Neuron (in vitro differentiated cells): ENCODE data around the gene ETFB.

Experiments
- H2AFZ ChIP-seq: one replicate; pipeline ENCODE4 v1.6.1; 2013; ENCODE audit warnings: low read depth, mild to moderate bottlenecking, inconsistent platforms, low read length, moderate library complexity
- H3K27me3 ChIP-seq: one replicate; pipeline ENCODE4 v1.6.1; 2013; ENCODE audit warnings: low read length; ENCODE audit not compliant: insufficient read depth
- H3K36me3 ChIP-seq: one replicate; pipeline ENCODE4 v1.6.1; 2013; ENCODE audit warnings: low read length; ENCODE audit not compliant: insufficient read depth
- H3K4me1 ChIP-seq: one replicate; pipeline ENCODE4 v1.6.1; 2013; ENCODE audit warnings: low read length; ENCODE audit not compliant: insufficient read depth
- H3K4me3 ChIP-seq: 2 replicates; pipeline ENCODE4 v1.5.1; 2013; ENCODE audit warnings: mild to moderate bottlenecking, low read length, moderate library complexity
- H3K9me3 ChIP-seq: one replicate; pipeline ENCODE4 v1.6.1; 2013; ENCODE audit warnings: low read length

The ETFB gene

GRCh38 chr19:51391073-51391611 lies 25.0 kb upstream of the ETFB start:
- Histone ChIP-seq H3K36me3 (no peaks in the 10 kb centered on the region), H2AFZ (no peak overlapping the region), H3K4me3 (no peak overlapping the region), H3K9me3 (no peaks in the 10 kb centered on the region), H3K4me1 (peaks cover 7% of the 10 kb centered on the region), H3K27me3 (no peaks in the 10 kb centered on the region)

- no peaks in the 10 kb centered on the region for H3K27me3 ChIP-seq
- no peak overlapping the region for H2AFZ ChIP-seq
These were observed 23.0 kb upstream of the ETFB start for GRCh38 chr19:51389143-51389542.

GRCh38 chr19:51387924-51388389 lies 21.8 kb upstream of the ETFB start, which contains the start of gene LIM2:
TSS of gene LIM2 (minus strand) at chr19:51387974. CDS start at chr19:51387443, 531 bp downstream.
- Histone ChIP-seq H3K4me3 (no peak within 1 kb of the TSS), H3K36me3 (no peaks in the 10 kb centered on the region), H2AFZ (no peak within 1 kb of the TSS), H3K27me3 (no peaks in the 10 kb centered on the region), H3K4me1 (no peaks in the 10 kb centered on the region), H3K9me3 (no peaks in the 10 kb centered on the region)

More at GRCh38 chr19:51389143-51389542, 23.0 kb upstream of the ETFB start:
- Histone ChIP-seq H3K4me1 (peaks cover 3% of the 10 kb centered on the region), H3K4me3 (no peak overlapping the region), H3K9me3 (no peaks in the 10 kb centered on the region), H3K36me3 (no peaks in the 10 kb centered on the region)

DNA sequence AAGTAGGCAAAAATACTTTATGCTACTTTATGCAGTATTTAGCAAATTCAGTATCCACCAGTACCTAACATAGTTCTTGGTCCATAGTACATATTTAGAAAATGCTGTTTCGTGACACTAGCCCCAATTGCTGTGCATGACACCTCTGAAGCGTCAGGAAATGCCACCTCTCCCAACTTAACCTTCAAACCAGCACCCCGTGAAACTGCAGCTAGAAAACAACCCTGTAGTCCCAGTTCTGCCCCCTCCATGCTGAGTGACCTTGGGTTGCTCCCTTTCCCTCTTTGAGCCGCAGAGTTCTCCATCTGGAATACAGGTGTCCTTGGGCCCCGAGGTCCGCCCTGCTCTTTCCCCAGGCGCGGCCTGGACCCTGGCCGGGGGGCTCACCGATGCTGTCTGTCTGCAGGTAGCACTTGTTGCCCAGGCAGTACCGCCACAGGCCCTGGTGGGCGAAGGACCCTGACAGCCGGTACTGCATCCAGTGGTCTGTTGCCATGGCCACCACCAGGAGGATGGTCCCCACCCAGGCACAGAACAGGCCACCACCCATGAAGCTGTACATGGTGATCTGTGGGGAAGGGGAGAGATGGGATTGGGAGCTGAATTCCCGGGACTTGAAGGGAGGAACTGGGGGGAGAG lies 20.8 kb upstream of the ETFB start:
- no peaks in the 10 kb centered on the region for H3K4me1 ChIP-seq
- no peaks in the 10 kb centered on the region for H3K36me3 ChIP-seq
- H3K9me3 ChIP-seq: no peaks in the 10 kb centered on the region
- H2AFZ ChIP-seq: no peak overlapping the region
- H3K27me3 ChIP-seq: no peaks in the 10 kb centered on the region
- no peak overlapping the region for H3K4me3 ChIP-seq

DNA sequence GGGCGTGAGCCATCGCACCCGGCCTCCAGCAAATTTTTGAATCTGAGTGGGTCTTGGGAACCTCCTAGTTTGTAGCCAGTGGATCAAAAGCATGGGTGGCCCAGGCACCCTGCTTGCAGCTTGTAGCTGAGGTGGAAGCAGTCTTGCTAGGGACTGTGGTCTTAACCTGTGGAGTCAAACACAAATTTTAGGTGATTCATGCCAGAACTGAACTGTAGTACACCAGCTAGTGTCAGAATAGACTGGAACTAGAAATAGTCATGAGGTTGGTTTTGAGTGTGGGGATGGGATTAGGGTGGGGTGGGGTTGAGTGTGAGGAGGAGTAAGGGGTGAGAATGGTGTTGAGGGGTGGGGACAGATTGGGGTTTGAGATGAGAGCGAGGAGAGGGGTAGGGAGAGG lies 15.8 kb upstream of the ETFB start:
- H2AFZ ChIP-seq: no peak overlapping the region
- no peaks in the 10 kb centered on the region for H3K4me1 ChIP-seq
- no peak overlapping the region for H3K4me3 ChIP-seq
- no peaks in the 10 kb centered on the region for H3K9me3 ChIP-seq
- H3K27me3 ChIP-seq: no peaks in the 10 kb centered on the region
- no peaks in the 10 kb centered on the region for H3K36me3 ChIP-seq

GRCh38 chr19:51380379-51380778 lies 14.2 kb upstream of the ETFB start:
- Histone ChIP-seq H2AFZ (no peak overlapping the region), H3K4me1 (no peaks in the 10 kb centered on the region), H3K4me3 (no peak overlapping the region), H3K36me3 (no peaks in the 10 kb centered on the region), H3K9me3 (no peaks in the 10 kb centered on the region), H3K27me3 (no peaks in the 10 kb centered on the region)

DNA sequence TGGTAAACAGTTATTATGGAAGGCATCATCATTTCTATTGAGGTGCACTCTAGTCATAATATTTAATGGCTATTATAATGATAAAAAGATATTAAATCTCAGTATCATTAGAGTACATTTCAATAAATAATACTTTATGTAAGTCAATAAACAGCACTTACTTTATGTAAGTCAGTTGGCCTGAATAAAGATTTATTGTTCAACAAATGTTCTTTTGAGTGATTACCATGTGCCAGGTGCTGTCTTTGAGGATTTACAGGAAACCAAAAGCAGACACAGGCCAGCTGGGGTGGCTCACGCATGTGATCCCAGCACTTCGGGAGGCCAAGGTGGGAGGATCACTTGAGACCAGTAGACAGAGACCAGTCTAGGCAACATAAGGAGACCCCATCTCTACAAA lies 11.2 kb upstream of the ETFB start:
- Histone ChIP-seq H2AFZ (no peak overlapping the region), H3K4me3 (no peak overlapping the region), H3K9me3 (no peaks in the 10 kb centered on the region), H3K4me1 (no peaks in the 10 kb centered on the region), H3K36me3 (no peaks in the 10 kb centered on the region), H3K27me3 (peaks cover 3% of the 10 kb centered on the region)

DNA sequence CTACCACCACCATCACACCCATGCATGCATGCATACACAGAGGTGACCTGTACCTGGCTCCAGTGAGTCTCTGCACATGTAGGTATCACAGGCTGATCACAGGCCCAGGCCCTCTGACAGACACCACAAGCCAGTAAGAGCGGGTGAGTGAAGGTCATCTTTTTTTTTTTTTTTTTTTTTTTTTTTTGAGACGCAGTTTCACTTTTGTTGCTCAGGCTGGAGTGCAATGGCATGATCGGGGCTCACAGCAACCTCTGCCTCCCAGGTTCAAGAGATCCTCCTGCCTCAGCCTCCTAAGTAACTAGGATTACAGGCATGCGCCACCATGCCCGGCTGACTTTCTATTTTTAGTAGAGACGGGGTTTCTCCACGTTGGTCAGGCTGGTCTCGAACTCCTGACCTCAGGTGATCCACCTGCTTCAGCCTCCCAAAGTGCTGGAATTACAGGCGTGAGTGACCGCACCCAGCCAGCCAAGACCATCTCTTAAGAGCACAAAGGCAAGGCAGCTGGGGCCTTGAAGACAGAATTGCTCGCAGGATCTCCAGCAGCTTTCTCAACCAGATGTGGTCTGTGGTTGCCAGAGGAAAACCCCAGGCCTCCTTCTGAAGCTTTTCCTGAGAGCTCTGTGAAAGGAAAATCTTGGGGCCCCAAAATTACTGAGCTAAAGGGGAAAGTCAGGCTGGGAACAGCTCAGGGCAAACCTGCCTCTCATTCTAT lies 9.5 kb upstream of the ETFB start:
- Histone ChIP-seq H3K36me3 (no peaks in the 10 kb centered on the region), H3K4me1 (no peaks in the 10 kb centered on the region), H3K4me3 (no peak overlapping the region), H3K27me3 (peaks cover 7% of the 10 kb centered on the region), H2AFZ (no peak overlapping the region), H3K9me3 (no peaks in the 10 kb centered on the region)

DNA sequence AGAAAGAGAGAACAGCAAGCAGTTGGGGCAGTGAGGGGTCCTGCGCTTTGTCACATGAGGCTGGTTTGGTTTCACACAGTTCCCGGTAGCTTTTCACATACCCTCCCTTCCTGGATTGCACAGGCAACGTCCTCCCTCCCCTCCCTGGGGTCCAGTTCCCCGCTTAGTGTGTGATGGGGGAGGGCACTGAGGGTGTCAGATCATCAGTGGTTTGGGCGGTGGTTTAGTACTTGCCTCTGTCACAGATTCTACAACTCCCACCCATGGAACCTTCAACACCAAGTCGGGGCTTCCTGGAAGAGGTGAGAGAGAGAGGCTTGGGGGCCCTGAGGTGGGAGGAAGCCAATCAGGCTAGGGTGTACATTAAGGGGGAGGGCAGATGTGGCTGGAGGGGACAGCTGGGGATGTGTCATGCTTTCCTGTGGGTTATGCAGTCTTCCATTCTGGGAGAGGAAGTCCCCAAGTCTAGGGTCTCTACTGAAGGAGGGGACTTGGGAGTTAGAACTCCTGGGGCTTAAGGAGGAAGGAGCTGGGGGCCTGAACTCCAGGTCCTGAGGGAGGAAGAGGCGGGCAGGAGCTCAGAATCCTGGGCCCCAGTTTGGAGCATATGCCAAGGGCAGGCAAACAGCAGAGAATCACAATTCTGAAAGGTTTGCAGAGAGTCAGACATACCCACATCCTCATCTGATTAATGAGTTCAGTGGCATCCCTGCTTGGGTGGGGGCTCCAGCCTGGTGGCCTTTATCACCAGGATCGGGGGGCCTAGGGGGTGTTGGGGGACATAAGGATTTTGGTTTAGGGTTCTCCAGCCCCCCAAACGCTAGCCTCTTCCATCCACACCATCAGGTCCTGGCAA lies 6.7 kb upstream of the ETFB start, which contains the start of gene NKG7:
Gene NKG7 (minus strand): TSS at position 6 of the 856 bp plus-strand sequence. CDS start 119 bp downstream, outside the sequence.
- H3K36me3 ChIP-seq: no peaks in the 10 kb centered on the region

GRCh38 chr19:51372021-51372648 lies 5.9 kb upstream of the ETFB start:
- H3K9me3 ChIP-seq: no peaks in the 10 kb centered on the region
- H2AFZ ChIP-seq: no peak overlapping the region
- no peaks in the 10 kb centered on the region for H3K36me3 ChIP-seq
- peaks cover 7% of the 10 kb centered on the region for H3K27me3 ChIP-seq
- peaks cover 6% of the 10 kb centered on the region for H3K4me1 ChIP-seq
- no peak overlapping the region for H3K4me3 ChIP-seq

More for the DNA sequence above, 6.7 kb upstream of the ETFB start, which contains the start of gene NKG7:
- H3K4me3 ChIP-seq: no peak within 1 kb of the TSS
- H2AFZ ChIP-seq: no peak within 1 kb of the TSS
- H3K4me1 ChIP-seq: peaks cover 6% of the 10 kb centered on the region
- H3K9me3 ChIP-seq: no peaks in the 10 kb centered on the region
- H3K27me3 ChIP-seq: peaks cover 7% of the 10 kb centered on the region

DNA sequence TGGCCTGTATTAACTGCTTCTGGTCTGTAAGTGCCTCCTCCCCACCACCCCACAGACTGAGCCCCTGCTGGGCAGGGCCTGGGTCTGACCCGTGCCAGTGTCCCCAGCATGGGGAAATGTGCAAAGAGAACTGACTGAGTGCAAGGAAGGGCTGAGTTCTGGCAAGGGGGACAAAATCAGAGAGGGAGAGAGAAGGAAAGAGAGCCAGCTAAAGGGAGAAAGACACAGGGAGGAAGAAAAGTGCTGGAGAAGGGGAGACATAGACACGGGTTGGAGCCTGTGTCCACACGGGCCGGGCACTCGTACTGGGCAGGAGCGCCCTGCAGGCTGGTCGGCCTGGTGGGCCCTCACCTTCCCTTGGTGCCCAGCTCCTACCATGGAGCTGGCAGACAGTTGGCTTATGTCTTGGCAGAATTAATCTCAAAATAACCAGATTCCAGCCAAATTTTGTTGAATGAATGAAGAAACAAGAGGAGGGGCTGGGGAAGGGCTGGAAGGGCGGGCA lies 5.0 kb upstream of the ETFB start:
- no peak overlapping the region for H2AFZ ChIP-seq
- no peaks in the 10 kb centered on the region for H3K36me3 ChIP-seq
- H3K27me3 ChIP-seq: peaks cover 7% of the 10 kb centered on the region
- peaks cover 6% of the 10 kb centered on the region for H3K4me1 ChIP-seq
- H3K9me3 ChIP-seq: no peaks in the 10 kb centered on the region
- H3K4me3 ChIP-seq: no peak overlapping the region

GRCh38 chr19:51370230-51370629 lies 4.0 kb upstream of the ETFB start:
- H3K4me3 ChIP-seq: no peak overlapping the region
- no peak overlapping the region for H2AFZ ChIP-seq
- no peaks in the 10 kb centered on the region for H3K9me3 ChIP-seq
- H3K27me3 ChIP-seq: peaks cover 7% of the 10 kb centered on the region
- H3K36me3 ChIP-seq: no peaks in the 10 kb centered on the region
- peaks cover 15% of the 10 kb centered on the region for H3K4me1 ChIP-seq
